ENCODE measurements around the gene MTMR10.

Gene MTMR10

GRCh38 chr15:31010036-31010435 is 18.6 kb upstream of the MTMR10 start:
- no peak for DNase-seq

GRCh38 chr15:31005660-31006059 is 14.2 kb upstream of the MTMR10 start:
- DNase-seq: no peak

- DNase-seq: no peak
Measured at GRCh38 chr15:31004220-31004733, 12.8 kb upstream of the MTMR10 start.

- DNase-seq: no peak
Measured at GRCh38 chr15:31001702-31002101, 10.3 kb upstream of the MTMR10 start.

GRCh38 chr15:30999729-31000128 is 8.3 kb upstream of the MTMR10 start:
- DNase-seq: no peak

GRCh38 chr15:30997270-30997669 is 5.8 kb upstream of the MTMR10 start:
- no peak for DNase-seq

- DNase-seq: no peak
Measured at GRCh38 chr15:30992249-30992864, 929 bp upstream of the MTMR10 start.

GRCh38 chr15:30990446-30991254 is 778 bp downstream of the MTMR10 start:
- no peak for DNase-seq

- DNase-seq: no peak
Measured at GRCh38 chr15:30990036-30990435, 1.4 kb downstream of the MTMR10 start.

GRCh38 chr15:30985081-30985531 is 6.3 kb downstream of the MTMR10 start:
- DNase-seq: no peak

GRCh38 chr15:30984542-30984941 is 6.9 kb downstream of the MTMR10 start:
- DNase-seq: no peak

- DNase-seq: no peak
Measured at GRCh38 chr15:30984118-30984517, 7.3 kb downstream of the MTMR10 start.

GRCh38 chr15:30979457-30979856 is 12.0 kb downstream of the MTMR10 start:
- no peak for DNase-seq

- no peak for DNase-seq
Measured at GRCh38 chr15:30978328-30978727, 13.1 kb downstream of the MTMR10 start.

GRCh38 chr15:30974112-30974511 is 17.3 kb downstream of the MTMR10 start:
- no peak for DNase-seq

GRCh38 chr15:30973379-30973778 is 18.0 kb downstream of the MTMR10 start:
- DNase-seq: no peak

- DNase-seq: no peak
Measured at GRCh38 chr15:30969724-30970123, 21.7 kb downstream of the MTMR10 start.

GRCh38 chr15:30963681-30964080 is 27.7 kb downstream of the MTMR10 start:
- no peak for DNase-seq

- no peak for DNase-seq
Measured at GRCh38 chr15:30962659-30963058, 28.8 kb downstream of the MTMR10 start.

GRCh38 chr15:30962079-30962478 is 29.3 kb downstream of the MTMR10 start:
- DNase-seq: no peak

- no peak for DNase-seq
Measured at GRCh38 chr15:30958219-30958618, 33.2 kb downstream of the MTMR10 start.

GRCh38 chr15:30956216-30957124 is 35.0 kb downstream of the MTMR10 start:
- no peak for DNase-seq

- DNase-seq: no peak
Measured at GRCh38 chr15:30954674-30955073, 36.8 kb downstream of the MTMR10 start.
